ENCODE measurements around the gene FAM174C.

FAM174C gene

GRCh38 chr19:1283917-1284292 lies 8.6 kb downstream of the FAM174C start:
- Histone ChIP-seq H3K36me3 (ENCODE audit: control insufficient read depth in 1 of 2, insufficient read depth in 2 of 2, low read length in 2 of 2) (peaks cover 6 to 7% of the 10 kb centered on the region in 2 experiments), H3K27me3 (ENCODE audit: insufficient read depth, low read length) (peaks cover 7% of the 10 kb centered on the region), H3K4ac (ENCODE audit: low read depth, low read length) (no peak overlapping the region), H4K12ac (ENCODE audit: low read depth, low read length) (no peak overlapping the region), H3K9me3 (ENCODE audit: insufficient read depth, low read depth, low read length) (no peaks in the 10 kb centered on the region), H2BK12ac (ENCODE audit: low read length) (no peak overlapping the region), H3K27ac (ENCODE audit: low read depth, low read length) (no peak overlapping the region), H3K14ac (ENCODE audit: low read length) (no peak overlapping the region), H3K4me2 (ENCODE audit: low read length) (no peak overlapping the region), H2BK5ac (ENCODE audit: low read depth, low read length, poor library complexity) (no peak overlapping the region), H3K4me1 (ENCODE audit: control insufficient read depth in 1 of 2, insufficient read depth in 2 of 2, low read length in 2 of 2) (peaks cover 0 to 10% of the 10 kb centered on the region in 2 experiments), H4K91ac (ENCODE audit: low read depth, low read length) (no peak overlapping the region), H2BK120ac (ENCODE audit: insufficient read depth, low read length, poor library complexity) (no peak overlapping the region), H3K4me3 (ENCODE audit: low read depth, low read length) (no peak overlapping the region), H3K18ac (ENCODE audit: low read length) (no peak overlapping the region), H2AK5ac (ENCODE audit: low read length) (no peak overlapping the region), H3K9ac (ENCODE audit: low read length) (no peak overlapping the region), H3K79me1 (ENCODE audit: low read length) (no peaks in the 10 kb centered on the region), H4K8ac (ENCODE audit: low read depth, low read length) (no peak overlapping the region), H2AFZ (ENCODE audit: insufficient read depth, low read length, poor library complexity) (no peak overlapping the region), H3K23ac (ENCODE audit: low read length) (no peak overlapping the region), H3K79me2 (ENCODE audit: control insufficient read depth, insufficient read depth, low read length, poor library complexity) (no peaks in the 10 kb centered on the region)
- WGBS (ENCODE audit: extremely low coverage, insufficient coverage, insufficient read length): no CpG with 5 or more reads among the region's 12 CpGs
- DNase-seq: no peak

- WGBS (ENCODE audit: extremely low coverage, insufficient coverage, insufficient read length): no CpG with 5 or more reads among the region's 20 CpGs
- H3K9me3 ChIP-seq (ENCODE audit: insufficient read depth, low read depth, low read length): no peaks in the 10 kb centered on the region
- H2BK5ac ChIP-seq (ENCODE audit: low read depth, low read length, poor library complexity): no peak overlapping the region
- no peak overlapping the region for H2AFZ ChIP-seq (ENCODE audit: insufficient read depth, low read length, poor library complexity)
- H4K91ac ChIP-seq (ENCODE audit: low read depth, low read length): no peak overlapping the region
- no peak overlapping the region for H3K14ac ChIP-seq (ENCODE audit: low read length)
- H3K23ac ChIP-seq (ENCODE audit: low read length): no peak overlapping the region
- no peak overlapping the region for H3K9ac ChIP-seq (ENCODE audit: low read length)
- no peak overlapping the region for H3K4ac ChIP-seq (ENCODE audit: low read depth, low read length)
- H4K8ac ChIP-seq (ENCODE audit: low read depth, low read length): no peak overlapping the region
- H3K4me3 ChIP-seq (ENCODE audit: low read depth, low read length): no peak overlapping the region
- H3K4me2 ChIP-seq (ENCODE audit: low read length): no peak overlapping the region
- no peak overlapping the region for H3K27ac ChIP-seq (ENCODE audit: low read depth, low read length)
- H2AK5ac ChIP-seq (ENCODE audit: low read length): no peak overlapping the region
- no peak overlapping the region for H3K18ac ChIP-seq (ENCODE audit: low read length)
- H2BK120ac ChIP-seq (ENCODE audit: insufficient read depth, low read length, poor library complexity): no peak overlapping the region
- no peaks in the 10 kb centered on the region for H3K79me2 ChIP-seq (ENCODE audit: control insufficient read depth, insufficient read depth, low read length, poor library complexity)
- peaks cover under 1 to 1% of the 10 kb centered on the region in 2 experiments for H3K36me3 ChIP-seq (ENCODE audit: control insufficient read depth in 1 of 2, insufficient read depth in 2 of 2, low read length in 2 of 2)
- peaks cover 0 to 10% of the 10 kb centered on the region in 2 experiments for H3K4me1 ChIP-seq (ENCODE audit: control insufficient read depth in 1 of 2, insufficient read depth in 2 of 2, low read length in 2 of 2)
- no peak overlapping the region for H4K12ac ChIP-seq (ENCODE audit: low read depth, low read length)
- peaks cover 7% of the 10 kb centered on the region for H3K27me3 ChIP-seq (ENCODE audit: insufficient read depth, low read length)
- DNase-seq: no peak
- H2BK12ac ChIP-seq (ENCODE audit: low read length): no peak overlapping the region
- H3K79me1 ChIP-seq (ENCODE audit: low read length): no peaks in the 10 kb centered on the region
These were observed 9.1 kb downstream of the FAM174C start for GRCh38 chr19:1284293-1284978.

GRCh38 chr19:1284979-1285736 lies 9.8 kb downstream of the FAM174C start:
- Histone ChIP-seq H3K4ac (ENCODE audit: low read depth, low read length) (no peak overlapping the region), H3K79me1 (ENCODE audit: low read length) (no peaks in the 10 kb centered on the region), H3K4me3 (ENCODE audit: low read depth, low read length) (no peak overlapping the region), H3K36me3 (ENCODE audit: control insufficient read depth in 1 of 2, insufficient read depth in 2 of 2, low read length in 2 of 2) (no peaks in the 10 kb centered on the region), H3K4me1 (ENCODE audit: control insufficient read depth in 1 of 2, insufficient read depth in 2 of 2, low read length in 2 of 2) (peaks cover 0 to 10% of the 10 kb centered on the region in 2 experiments), H3K9ac (ENCODE audit: low read length) (no peak overlapping the region), H3K18ac (ENCODE audit: low read length) (no peak overlapping the region), H3K4me2 (ENCODE audit: low read length) (peak overlapping the region; percentile 63), H3K79me2 (ENCODE audit: control insufficient read depth, insufficient read depth, low read length, poor library complexity) (no peaks in the 10 kb centered on the region), H3K23ac (ENCODE audit: low read length) (no peak overlapping the region), H3K14ac (ENCODE audit: low read length) (no peak overlapping the region), H4K8ac (ENCODE audit: low read depth, low read length) (peak overlapping the region; percentile 57), H2BK5ac (ENCODE audit: low read depth, low read length, poor library complexity) (no peak overlapping the region), H3K27me3 (ENCODE audit: insufficient read depth, low read length) (peaks cover 7% of the 10 kb centered on the region), H2AFZ (ENCODE audit: insufficient read depth, low read length, poor library complexity) (peak overlapping the region; percentile 7), H3K27ac (ENCODE audit: low read depth, low read length) (no peak overlapping the region), H4K91ac (ENCODE audit: low read depth, low read length) (peak overlapping the region; percentile 30), H4K12ac (ENCODE audit: low read depth, low read length) (peak overlapping the region; percentile 27), H3K9me3 (ENCODE audit: insufficient read depth, low read depth, low read length) (no peaks in the 10 kb centered on the region), H2BK12ac (ENCODE audit: low read length) (no peak overlapping the region), H2BK120ac (ENCODE audit: insufficient read depth, low read length, poor library complexity) (no peak overlapping the region), H2AK5ac (ENCODE audit: low read length) (no peak overlapping the region)
- no CpG with 5 or more reads among the region's 51 CpGs for WGBS (ENCODE audit: extremely low coverage, insufficient coverage, insufficient read length)
- DNase-seq: no peak

- H3K36me3 ChIP-seq (ENCODE audit: control insufficient read depth in 1 of 2, insufficient read depth in 2 of 2, low read length in 2 of 2): no peaks in the 10 kb centered on the region
- peak within 1 kb of the TSS; percentile 21 for H3K4ac ChIP-seq (ENCODE audit: low read depth, low read length)
- peak within 1 kb of the TSS; percentile 68 for H3K14ac ChIP-seq (ENCODE audit: low read length)
- peak within 1 kb of the TSS; percentile 30 for H4K91ac ChIP-seq (ENCODE audit: low read depth, low read length)
- peaks cover 0 to 10% of the 10 kb centered on the region in 2 experiments for H3K4me1 ChIP-seq (ENCODE audit: control insufficient read depth in 1 of 2, insufficient read depth in 2 of 2, low read length in 2 of 2)
- H3K9me3 ChIP-seq (ENCODE audit: insufficient read depth, low read depth, low read length): no peaks in the 10 kb centered on the region
- peak within 1 kb of the TSS; percentile 65 for H2AK5ac ChIP-seq (ENCODE audit: low read length)
- no peaks in the 10 kb centered on the region for H3K79me1 ChIP-seq (ENCODE audit: low read length)
- H2BK12ac ChIP-seq (ENCODE audit: low read length): no peak within 1 kb of the TSS
- no peak within 1 kb of the TSS for H3K9ac ChIP-seq (ENCODE audit: low read length)
- H2BK120ac ChIP-seq (ENCODE audit: insufficient read depth, low read length, poor library complexity): no peak within 1 kb of the TSS
- peak within 1 kb of the TSS; percentile 61 for H3K18ac ChIP-seq (ENCODE audit: low read length)
- WGBS (ENCODE audit: extremely low coverage, insufficient coverage, insufficient read length): no CpG with 5 or more reads among the region's 113 CpGs
- H3K4me3 ChIP-seq (ENCODE audit: low read depth, low read length): peak within 1 kb of the TSS; percentile 71
- H4K8ac ChIP-seq (ENCODE audit: low read depth, low read length): peak within 1 kb of the TSS; percentile 66
- no peaks in the 10 kb centered on the region for H3K79me2 ChIP-seq (ENCODE audit: control insufficient read depth, insufficient read depth, low read length, poor library complexity)
- H4K12ac ChIP-seq (ENCODE audit: low read depth, low read length): peak within 1 kb of the TSS; percentile 70
- H2BK5ac ChIP-seq (ENCODE audit: low read depth, low read length, poor library complexity): no peak within 1 kb of the TSS
- peaks cover 7% of the 10 kb centered on the region for H3K27me3 ChIP-seq (ENCODE audit: insufficient read depth, low read length)
- H3K23ac ChIP-seq (ENCODE audit: low read length): no peak within 1 kb of the TSS
- H3K27ac ChIP-seq (ENCODE audit: low read depth, low read length): no peak within 1 kb of the TSS
- H2AFZ ChIP-seq (ENCODE audit: insufficient read depth, low read length, poor library complexity): peak within 1 kb of the TSS; percentile 7
- no peak for DNase-seq
- peak within 1 kb of the TSS; percentile 63 for H3K4me2 ChIP-seq (ENCODE audit: low read length)
These were observed 10.5 kb downstream of the FAM174C start, which contains the start of gene EFNA2 for GRCh38 chr19:1285737-1286360. Gene EFNA2, plus strand, starts transcription at chr19:1285873. Its CDS starts 296 bp downstream, at chr19:1286169.

All from trophoblast cell (in vitro differentiated cells and primary cell).